HCT116 (cell line): Measurements from ENCODE around the gene ATP8A2. TPM values are rescaled to one million over a fixed set of nuclear protein-coding genes. Genes with fewer than 3 reads are reported as not detected.

Source experiments
- ATAC-seq: fragments of 200-7000 bp; cut with Tn5 transposase; 2 replicates; pipeline ENCODE4 v1.9.1; 2020; ENCODE audit warnings: mild to moderate bottlenecking, moderate library complexity
- BruUV-seq: library from RNA; stranded (reverse); fragments of 400-500 nt; replicated peaks from 2 replicates; lab custom pipeline; 2021; lab: Mats Ljungman, UMichigan
- CTCF ChIA-PET: fragments of 300-600 bp; sonication (Branson Sonifier 250); formaldehyde crosslinking; loops from one replicate; lab custom pipeline; 2021; ENCODE audit warnings: antibody characterized with exemption; lab: Charles Lee
- POLR2A ChIA-PET: fragments of 300-600, 350-600 bp; sonication (Branson Sonifier 250); formaldehyde crosslinking; loops from one replicate; lab custom pipeline; 2021; ENCODE audit warnings: antibody characterized with exemption; lab: Charles Lee
- RAD21 ChIA-PET, 2 experiments: fragments of 300-600 bp; sonication (Branson Sonifier 250); formaldehyde crosslinking; loops; one replicate each; lab custom pipeline; 2023; ENCODE audit warnings: low total read pairs in 2 of 2; ENCODE audit not compliant: uncharacterized antibody in 2 of 2, unreplicated experiment in 2 of 2, low non-redundant PET in 1 of 2; lab: Charles Lee
- DNase-seq: peaks from one replicate; pipeline ENCODE4 v3.0.0-alpha.2; 2010; ENCODE audit warnings: low read depth, low spot score
- H2AFZ ChIP-seq: fragments of 200-600 bp; shearing (Covaris generic), sonication (generic); 2 replicates; pipeline ENCODE4 v1.6.1; 2017; ENCODE audit warnings: low read depth, mixed run types, mixed read lengths, antibody characterized with exemption, low read length; ENCODE audit not compliant: poor library complexity, severe bottlenecking
- H3K27ac ChIP-seq: 2 replicates; pipeline ENCODE4 v1.5.1; 2012; ENCODE audit warnings: low read depth, low read length
- H3K27me3 ChIP-seq: fragments of 200-600 bp; sonication (generic); 2 replicates; pipeline ENCODE4 v1.6.1; 2016; ENCODE audit warnings: mixed run types, low read length, mixed read lengths; ENCODE audit not compliant: insufficient read depth
- H3K36me3 ChIP-seq, 2 experiments: fragments of 200-500 bp in 1 of 2; fragments of 200-600 bp in 1 of 2; sonication (Bioruptor generic) in 1 of 2; sonication (generic) in 1 of 2; 2 replicates each; pipeline versions ENCODE4 v1.5.1 to v1.6.1; 2014 to 2016; ENCODE audit warnings: low read length in 2 of 2, inconsistent platforms in 1 of 2, mixed read lengths in 1 of 2, mixed run types in 1 of 2; ENCODE audit not compliant: insufficient read depth in 2 of 2, control insufficient read depth in 1 of 2
- H3K4me1 ChIP-seq, 2 experiments: fragments of 200-600 bp in 1 of 2; sonication (generic) in 1 of 2; 2 replicates each; pipeline versions ENCODE4 v1.5.1 to v1.6.1; 2012 to 2017; ENCODE audit warnings: low read length in 2 of 2, inconsistent platforms in 1 of 2, mild to moderate bottlenecking in 1 of 2, mixed read lengths in 1 of 2, mixed run types in 1 of 2, moderate library complexity in 1 of 2; ENCODE audit not compliant: insufficient read depth in 2 of 2, control insufficient read depth in 1 of 2
- H3K4me2 ChIP-seq: fragments of 200-600 bp; sonication (generic); 2 replicates; pipeline ENCODE4 v1.6.1; 2017; ENCODE audit warnings: mixed run types, low read length, mixed read lengths
- H3K4me3 ChIP-seq, 2 experiments: fragments of 200-600 bp in 1 of 2; sonication (generic) in 1 of 2; replicated peaks in 1 of 2; 2 replicates each; pipeline ENCODE4 v1.5.1; 2011 to 2016; ENCODE audit warnings: low read length in 2 of 2, control low read depth in 1 of 2, low read depth in 1 of 2, mild to moderate bottlenecking in 1 of 2, mixed read lengths in 1 of 2, mixed run types in 1 of 2
- H3K79me2 ChIP-seq: fragments of 200-600 bp; sonication (generic); 2 replicates; pipeline ENCODE4 v1.6.1; 2017; ENCODE audit warnings: mild to moderate bottlenecking, mixed run types, low read length, moderate library complexity, mixed read lengths; ENCODE audit not compliant: insufficient read depth
- H3K9ac ChIP-seq: fragments of 200-600 bp; sonication (generic); 2 replicates; pipeline ENCODE4 v1.6.1; 2016; ENCODE audit warnings: low read length, mixed read lengths
- H3K9me2 ChIP-seq: fragments of 200-600 bp; sonication (generic), shearing (Covaris generic); 2 replicates; pipeline ENCODE4 v1.6.1; 2017; ENCODE audit warnings: mixed run types, mild to moderate bottlenecking, moderate library complexity; ENCODE audit not compliant: insufficient read depth
- H3K9me3 ChIP-seq, 2 experiments: fragments of 200-500 bp in 1 of 2; fragments of 200-600 bp in 1 of 2; sonication (Bioruptor generic) in 1 of 2; sonication (generic) in 1 of 2; 2 replicates each; pipeline ENCODE4 v1.6.1; 2014 to 2017; ENCODE audit warnings: low read length in 2 of 2, mixed read lengths in 2 of 2, inconsistent platforms in 1 of 2, low read depth in 1 of 2, mild to moderate bottlenecking in 1 of 2, mixed run types in 1 of 2, moderate library complexity in 1 of 2; ENCODE audit not compliant: control insufficient read depth in 1 of 2, insufficient read depth in 1 of 2
- H4K20me1 ChIP-seq: fragments of 200-600 bp; sonication (generic), shearing (Covaris generic); 2 replicates; pipeline ENCODE4 v1.6.1; 2017; ENCODE audit warnings: mixed run types, mild to moderate bottlenecking, moderate library complexity; ENCODE audit not compliant: insufficient read depth
- EGR1 ChIP-seq: IDR thresholded peaks from 2 replicates; pipeline ENCODE4 v1.6.1; 2012; ENCODE audit warnings: low read depth
- EZH2phosphoT487 ChIP-seq: fragments of 200-600 bp; IDR thresholded peaks from 2 replicates; pipeline ENCODE4 v1.6.1; 2018; ENCODE audit warnings: antibody characterized with exemption, borderline replicate concordance
- FOSL1 ChIP-seq: IDR thresholded peaks from 2 replicates; pipeline ENCODE4 v1.6.1; 2012; ENCODE audit warnings: low read depth
- JUND ChIP-seq: IDR thresholded peaks from 2 replicates; pipeline ENCODE4 v1.6.1; 2012
- POLR2A ChIP-seq: IDR thresholded peaks from 2 replicates; pipeline ENCODE4 v1.7.0; 2011; ENCODE audit warnings: borderline replicate concordance; ENCODE audit not compliant: insufficient read depth, insufficient read length; ENCODE audit errors: extremely low read depth
- RAD21 ChIP-seq: IDR thresholded peaks from 2 replicates; pipeline ENCODE4 v1.6.1; 2012; ENCODE audit warnings: low read depth, mild to moderate bottlenecking
- SIN3A ChIP-seq: IDR thresholded peaks from 2 replicates; pipeline ENCODE4 v1.6.1; 2012; ENCODE audit warnings: low read depth
- SP1 ChIP-seq: IDR thresholded peaks from 2 replicates; pipeline ENCODE4 v1.6.1; 2012; ENCODE audit warnings: low read depth
- TCF7L2 ChIP-seq: IDR thresholded peaks from 2 replicates; pipeline ENCODE4 v1.7.0; 2011; ENCODE audit warnings: borderline replicate concordance, inconsistent platforms; ENCODE audit not compliant: insufficient read depth, insufficient read length; ENCODE audit errors: extremely low read depth
- YY1 ChIP-seq: IDR thresholded peaks from 2 replicates; pipeline ENCODE4 v1.6.1; 2011; ENCODE audit warnings: low read length, low read depth, moderate library complexity, mild to moderate bottlenecking; ENCODE audit not compliant: insufficient replicate concordance; ENCODE audit errors: extremely low read depth
- ZBTB33 ChIP-seq: IDR thresholded peaks from 2 replicates; pipeline ENCODE4 v1.6.1; 2011; ENCODE audit warnings: mild to moderate bottlenecking, low read length, moderate library complexity; ENCODE audit not compliant: insufficient replicate concordance; ENCODE audit errors: extremely low read depth
- ZFX ChIP-seq: fragments of 450-650 bp; IDR thresholded peaks from 2 replicates; pipeline ENCODE4 v1.6.1; 2017
- ZNF274 ChIP-seq: fragments of 200-500 bp; sonication (Bioruptor generic); IDR thresholded peaks from 2 replicates; pipeline ENCODE4 v1.6.1; 2014; ENCODE audit warnings: mild to moderate bottlenecking, low read depth, low read length, inconsistent platforms
- intact Hi-C: fragments of 100-400 bp; cut with micrococcal nuclease; formaldehyde crosslinking; loops from 2 replicates; pipeline ENCODE4 v1.10.0; 2022
- total RNA-seq: library from RNA; stranded (reverse); gene quantifications from one replicate; pipeline ENCODE4 v1.2.1, GENCODE V29; 2021; ENCODE audit not compliant: unreplicated experiment
- TF ChIP-seq, protein P1 (sequence below): IDR thresholded peaks from 2 replicates; pipeline ENCODE4 v1.6.1; 2012; ENCODE audit warnings: low read depth

ATP8A2 gene
- total RNA-seq, 1 experiment from 2014 or later, result not detected

DNA sequence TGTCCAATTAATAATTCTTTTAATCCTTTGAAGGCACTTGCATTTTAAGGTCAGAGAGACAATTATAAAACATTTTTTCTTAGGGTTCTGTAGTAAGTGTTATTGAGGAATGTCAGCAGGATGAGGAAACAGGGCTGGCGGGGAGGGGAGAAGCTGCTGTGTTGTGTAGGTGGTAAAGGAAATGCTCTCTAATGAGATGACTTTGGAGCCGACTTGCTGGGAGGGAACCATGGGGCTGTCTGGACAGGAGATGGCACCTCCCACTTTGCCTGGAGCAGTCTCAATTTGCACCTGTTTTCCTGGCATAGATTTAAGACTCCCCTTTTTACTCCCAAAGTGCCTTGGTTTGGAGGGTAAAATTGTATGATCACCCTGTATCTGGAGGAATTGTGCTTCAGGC is 230.4 kb downstream of the ATP8A2 start:
- Histone ChIP-seq H3K4me1 (no peaks in the 10 kb centered on the region), H3K27ac (no peak overlapping the region), H3K27me3 (peaks cover 33% of the 10 kb centered on the region), H3K79me2 (no peaks in the 10 kb centered on the region), H3K9ac (no peak overlapping the region), H3K4me3 (no peak overlapping the region), H3K36me3 (no peaks in the 10 kb centered on the region), H4K20me1 (no peaks in the 10 kb centered on the region), H3K9me2 (no peaks in the 10 kb centered on the region), H3K4me2 (no peak overlapping the region), H2AFZ (no peak overlapping the region), H3K9me3 (no peaks in the 10 kb centered on the region)
- RAD21 ChIA-PET, result no interaction called here
- ATAC-seq (no peak), DNase-seq (no peak)
- CTCF ChIA-PET, result no interaction called here
- POLR2A ChIA-PET, result no interaction called here
- intact Hi-C loops, result no loop called here
- no TSS peak for BruUV-seq
- TF ChIP-seq SIN3A (no peak), ZNF274 (no peak), FOSL1 (no peak), YY1 (no peak), ZFX (no peak), EZH2phosphoT487 (no peak), EGR1 (no peak), POLR2A (no peak), ZBTB33 (no peak), SP1 (no peak), RAD21 (no peak), TCF7L2 (no peak), JUND (no peak)
- TF ChIP-seq, protein P1, sequence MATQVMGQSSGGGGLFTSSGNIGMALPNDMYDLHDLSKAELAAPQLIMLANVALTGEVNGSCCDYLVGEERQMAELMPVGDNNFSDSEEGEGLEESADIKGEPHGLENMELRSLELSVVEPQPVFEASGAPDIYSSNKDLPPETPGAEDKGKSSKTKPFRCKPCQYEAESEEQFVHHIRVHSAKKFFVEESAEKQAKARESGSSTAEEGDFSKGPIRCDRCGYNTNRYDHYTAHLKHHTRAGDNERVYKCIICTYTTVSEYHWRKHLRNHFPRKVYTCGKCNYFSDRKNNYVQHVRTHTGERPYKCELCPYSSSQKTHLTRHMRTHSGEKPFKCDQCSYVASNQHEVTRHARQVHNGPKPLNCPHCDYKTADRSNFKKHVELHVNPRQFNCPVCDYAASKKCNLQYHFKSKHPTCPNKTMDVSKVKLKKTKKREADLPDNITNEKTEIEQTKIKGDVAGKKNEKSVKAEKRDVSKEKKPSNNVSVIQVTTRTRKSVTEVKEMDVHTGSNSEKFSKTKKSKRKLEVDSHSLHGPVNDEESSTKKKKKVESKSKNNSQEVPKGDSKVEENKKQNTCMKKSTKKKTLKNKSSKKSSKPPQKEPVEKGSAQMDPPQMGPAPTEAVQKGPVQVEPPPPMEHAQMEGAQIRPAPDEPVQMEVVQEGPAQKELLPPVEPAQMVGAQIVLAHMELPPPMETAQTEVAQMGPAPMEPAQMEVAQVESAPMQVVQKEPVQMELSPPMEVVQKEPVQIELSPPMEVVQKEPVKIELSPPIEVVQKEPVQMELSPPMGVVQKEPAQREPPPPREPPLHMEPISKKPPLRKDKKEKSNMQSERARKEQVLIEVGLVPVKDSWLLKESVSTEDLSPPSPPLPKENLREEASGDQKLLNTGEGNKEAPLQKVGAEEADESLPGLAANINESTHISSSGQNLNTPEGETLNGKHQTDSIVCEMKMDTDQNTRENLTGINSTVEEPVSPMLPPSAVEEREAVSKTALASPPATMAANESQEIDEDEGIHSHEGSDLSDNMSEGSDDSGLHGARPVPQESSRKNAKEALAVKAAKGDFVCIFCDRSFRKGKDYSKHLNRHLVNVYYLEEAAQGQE, result no peak
